HepG2 (cell line): ENCODE measurements around the gene VWA3B. TPM values are rescaled to one million over a fixed set of nuclear protein-coding genes. Genes with fewer than 3 reads are reported as not detected.

ENCODE experiments used
- ATAC-seq: fragments of 200-7000 bp; cut with Tn5 transposase; 3 replicates; pipeline ENCODE4 v1.9.1; 2020; ENCODE audit warnings: mild to moderate bottlenecking, moderate library complexity
- BruUV-seq: library from RNA; stranded (reverse); fragments of 400-500 nt; replicated peaks from 2 replicates; lab custom pipeline; 2021; lab: Mats Ljungman, UMichigan
- CTCF ChIA-PET: fragments of 300-600 bp; formaldehyde crosslinking; extraction: SDS; loops from one replicate; lab custom pipeline; 2021; ENCODE audit warnings: low total read pairs, inconsistent platforms, low intra/inter-chr PET ratio; lab: Yijun Ruan, JAX
- POLR2A ChIA-PET: fragments of 350-600 bp; sonication (Branson Sonifier 250); formaldehyde crosslinking; loops from one replicate; lab custom pipeline; 2020; ENCODE audit warnings: antibody characterized with exemption, inconsistent platforms; lab: Yijun Ruan, JAX
- DNase-seq: peaks from one replicate; pipeline ENCODE4 v3.0.0-alpha.2; 2015; ENCODE audit warnings: low spot score
- FAIRE-seq: peaks from 3 replicates; lab custom pipeline; 2011; peaks lifted over from hg19 to GRCh38; lab: Jason Lieb, UNC
- H2AFZ ChIP-seq: one replicate; pipeline ENCODE4 v1.6.1; 2011; ENCODE audit warnings: low read length, inconsistent platforms
- H3K27ac ChIP-seq: fragments of 300-600 bp; 3 replicates; pipeline ENCODE4 v1.8.0; 2011; ENCODE audit warnings: mixed run types, mild to moderate bottlenecking, mixed read lengths, low read length, inconsistent platforms; ENCODE audit not compliant: insufficient read depth; ENCODE audit errors: extremely low read length
- H3K27me3 ChIP-seq, 2 experiments: fragments of 200-600 bp in 1 of 2; 2 replicates in 1 of 2; 3 replicates in 1 of 2; pipeline versions ENCODE4 v1.6.0 to v1.8.0; 2011; ENCODE audit warnings: low read length in 2 of 2, mild to moderate bottlenecking in 2 of 2, moderate library complexity in 2 of 2, inconsistent platforms in 1 of 2; ENCODE audit not compliant: insufficient read depth in 2 of 2, control insufficient read depth in 1 of 2
- H3K36me3 ChIP-seq, 2 experiments: fragments of 200-600 bp in 1 of 2; replicated peaks in 1 of 2; 2 replicates in 1 of 2; 3 replicates in 1 of 2; pipeline versions ENCODE4 v1.5.1 to v1.8.0; 2011; ENCODE audit warnings: low read length in 2 of 2, inconsistent platforms in 1 of 2; ENCODE audit not compliant: insufficient read depth in 2 of 2, control insufficient read depth in 1 of 2
- H3K4me1 ChIP-seq: 2 replicates; pipeline ENCODE4 v1.5.1; 2012; ENCODE audit warnings: low read length, inconsistent platforms; ENCODE audit not compliant: insufficient read depth
- H3K4me2 ChIP-seq: 2 replicates; pipeline ENCODE4 v1.6.0; 2011; ENCODE audit warnings: low read depth, low read length, inconsistent platforms
- H3K4me3 ChIP-seq, 3 experiments: fragments of 200-600 bp in 1 of 3; sonication (generic), shearing (Covaris generic) in 1 of 3; replicated peaks in 1 of 3; 2 replicates each; pipeline ENCODE4 v1.5.1; 2011 to 2016; ENCODE audit warnings: low read length in 3 of 3, inconsistent platforms in 2 of 3, low read depth in 2 of 3, mild to moderate bottlenecking in 2 of 3, control low read depth in 1 of 3, mixed read lengths in 1 of 3; ENCODE audit not compliant: insufficient read depth in 1 of 3
- H3K79me2 ChIP-seq: one replicate; pipeline ENCODE4 v1.6.1; 2011; ENCODE audit warnings: low read length, inconsistent platforms; ENCODE audit not compliant: insufficient read depth
- H3K9ac ChIP-seq: 2 replicates; pipeline ENCODE4 v1.6.0; 2011; ENCODE audit warnings: mild to moderate bottlenecking, low read depth, low read length, inconsistent platforms; ENCODE audit not compliant: insufficient read depth
- H3K9me3 ChIP-seq: 2 replicates; pipeline ENCODE4 v1.5.1; 2012; ENCODE audit warnings: mild to moderate bottlenecking, low read length
- H4K20me1 ChIP-seq: 2 replicates; pipeline ENCODE4 v1.6.0; 2011; ENCODE audit warnings: inconsistent platforms, mild to moderate bottlenecking, low read length, moderate library complexity; ENCODE audit not compliant: insufficient read depth
- DNMT3B ChIP-seq: conservative IDR thresholded peaks from 2 replicates; pipeline ENCODE4 v1.6.1; 2016; ENCODE audit warnings: missing biosample characterization, control low read depth
- ETV6 ChIP-seq: sonication (generic); formaldehyde crosslinking; conservative IDR thresholded peaks from 2 replicates; pipeline ENCODE4 v1.4.0; 2020; ENCODE audit warnings: missing genetic modification reagents
- FLYWCH1 ChIP-seq: sonication (generic); formaldehyde crosslinking; IDR thresholded peaks from 2 replicates; pipeline ENCODE4 v1.8.1; 2023; ENCODE audit warnings: mild to moderate bottlenecking, missing genetic modification reagents
- HNRNPLL ChIP-seq: fragments of 200-400 bp; formaldehyde crosslinking; IDR thresholded peaks from 2 replicates; pipeline ENCODE4 v1.6.1; 2017; ENCODE audit warnings: mild to moderate bottlenecking, low read depth, low read length; ENCODE audit not compliant: poor library complexity, severe bottlenecking
- MAFG ChIP-seq: sonication (generic); formaldehyde crosslinking; IDR thresholded peaks from 2 replicates; pipeline ENCODE4 v1.5.1; 2020; ENCODE audit warnings: mild to moderate bottlenecking, missing genetic modification reagents
- MAFK ChIP-seq, 2 experiments: IDR thresholded peaks in 1 of 2; conservative IDR thresholded peaks in 1 of 2; 2 replicates each; pipeline ENCODE4 v1.6.1; 2011; ENCODE audit warnings: improper control_type of control experiment in 2 of 2, low read length in 2 of 2
- MIER2 ChIP-seq: IDR thresholded peaks from 2 replicates; pipeline ENCODE4 v1.6.1; 2016; ENCODE audit warnings: missing biosample characterization, missing genetic modification reagents
- TBL1XR1 ChIP-seq: fragments of 150-350 bp; IDR thresholded peaks from 2 replicates; pipeline ENCODE4 v1.6.1; 2014; ENCODE audit warnings: borderline replicate concordance, low read length; ENCODE audit not compliant: partially characterized antibody
- ZBTB3 ChIP-seq: sonication (generic); formaldehyde crosslinking; IDR thresholded peaks from 2 replicates; pipeline ENCODE4 v1.4.0; 2020; ENCODE audit warnings: low read depth, mild to moderate bottlenecking, moderate library complexity, missing genetic modification reagents, borderline replicate concordance
- ZNF160 ChIP-seq: sonication (generic); formaldehyde crosslinking; IDR thresholded peaks from 2 replicates; pipeline ENCODE4 v1.8.0; 2022; ENCODE audit warnings: mild to moderate bottlenecking, inconsistent platforms, missing genetic modification reagents
- ZNF292 ChIP-seq: sonication (generic); formaldehyde crosslinking; IDR thresholded peaks from 2 replicates; pipeline ENCODE4 v1.8.1; 2022; ENCODE audit warnings: mild to moderate bottlenecking, low read depth, missing genetic modification reagents, borderline replicate concordance
- ZNF441 ChIP-seq: sonication (generic); formaldehyde crosslinking; IDR thresholded peaks from 2 replicates; pipeline ENCODE4 v1.7.0; 2021; ENCODE audit warnings: missing genetic modification reagents, borderline replicate concordance
- ZNF883 ChIP-seq: sonication (generic); formaldehyde crosslinking; IDR thresholded peaks from 2 replicates; pipeline ENCODE4 v1.5.1; 2020; ENCODE audit warnings: mild to moderate bottlenecking, missing genetic modification reagents; ENCODE audit errors: not compliant biosample characterization
- WGBS: methylation state at CpG from one replicate; pipeline ENCODE4 v1.1.6; 2017; ENCODE audit warnings: low lambda C conversion rate; 5-methylcytosine and 5-hydroxymethylcytosine counted together
- in situ Hi-C: cut with HindIII; loops from 2 replicates; pipeline ENCODE4 v1.10.0; 2017; ENCODE audit warnings: low pct_unique_long_range_greater_than_20kb; ENCODE audit not compliant: extremely low pct_ligation_motif_present
- intact Hi-C: fragments of 100-400 bp; cut with micrococcal nuclease; formaldehyde crosslinking; loops from one replicate; pipeline ENCODE4 v1.10.0; 2022; ENCODE audit not compliant: unreplicated experiment
- polyA plus RNA-seq, 8 experiments: library from polyadenylated mRNA; depleted of rRNA in 3 of 8; stranded (reverse) in 7 of 8; unstranded in 1 of 8; fragments of >200 nt; fragmentation: Illumina TruSeq in 4 of 8; extraction: Trizol in 4 of 8; gene quantifications; 2 replicates each; pipeline versions ENCODE4 v1.2.1 to v1.2.3, GENCODE V29; 2011 to 2016; ENCODE audit warnings: low read depth in 4 of 8, missing spikeins in 1 of 8, mixed read lengths in 1 of 8; ENCODE audit not compliant: insufficient read depth in 1 of 8
- total RNA-seq, 5 experiments: library from RNA; depleted of rRNA; stranded (reverse); fragments of >200 nt; fragmentation: Illumina TruSeq; extraction: Trizol; gene quantifications; 2 replicates each; pipeline ENCODE4 v1.2.3, GENCODE V29; 2016; ENCODE audit warnings: low read depth in 1 of 5
- TF ChIP-seq, protein P1 (sequence below): sonication (generic); formaldehyde crosslinking; IDR thresholded peaks from 2 replicates; pipeline ENCODE4 v1.4.0; 2020; ENCODE audit warnings: missing genetic modification reagents
- TF ChIP-seq, protein P2 (sequence below): sonication (generic); formaldehyde crosslinking; IDR thresholded peaks from 2 replicates; pipeline ENCODE4 v1.8.0; 2022; ENCODE audit warnings: mild to moderate bottlenecking, missing genetic modification reagents, moderate library complexity

Gene VWA3B
- total and polyA plus RNA-seq, 2 of the 13 experiments (the other 11 are each of a cell fraction or from before 2014, with no cell fraction given): not detected

- H4K20me1 ChIP-seq: no peaks in the 10 kb centered on the region
- no peak overlapping the region for H3K4me2 ChIP-seq
- DNase-seq (no peak), ATAC-seq (no peak), FAIRE-seq (no peak)
- H3K27ac ChIP-seq: no peak overlapping the region
- no peaks in the 10 kb centered on the region for H3K79me2 ChIP-seq
- no peaks in the 10 kb centered on the region for H3K4me1 ChIP-seq
- H3K4me3 ChIP-seq: no peak overlapping the region
- H3K27me3 ChIP-seq: peaks cover 1 to 52% of the 10 kb centered on the region in 2 experiments; a peak in 4 of 5 replicates
- in situ Hi-C loops: no loop called here
- TF ChIP-seq ZNF292 (CRISPR knock-in tag) (no peak), HNRNPLL (no peak), MAFK (conservative IDR thresholded peaks at IDR 0.05 in 1 of 2, IDR thresholded peaks at IDR 0.05 in 1 of 2; ENCODE audit: low read length in 2 of 2) (no peak), TBL1XR1 (no peak), MIER2 (CRISPR knock-in tag) (no peak), ZNF160 (CRISPR knock-in tag) (no peak), FLYWCH1 (CRISPR knock-in tag) (no peak), MAFG (CRISPR knock-in tag) (no peak), ZNF883 (no peak), ZBTB3 (CRISPR knock-in tag) (no peak), ETV6 (CRISPR knock-in tag) (no peak), ZNF441 (CRISPR knock-in tag) (no peak), DNMT3B (CRISPR knock-in tag) (no peak)
- TF ChIP-seq, protein P1, sequence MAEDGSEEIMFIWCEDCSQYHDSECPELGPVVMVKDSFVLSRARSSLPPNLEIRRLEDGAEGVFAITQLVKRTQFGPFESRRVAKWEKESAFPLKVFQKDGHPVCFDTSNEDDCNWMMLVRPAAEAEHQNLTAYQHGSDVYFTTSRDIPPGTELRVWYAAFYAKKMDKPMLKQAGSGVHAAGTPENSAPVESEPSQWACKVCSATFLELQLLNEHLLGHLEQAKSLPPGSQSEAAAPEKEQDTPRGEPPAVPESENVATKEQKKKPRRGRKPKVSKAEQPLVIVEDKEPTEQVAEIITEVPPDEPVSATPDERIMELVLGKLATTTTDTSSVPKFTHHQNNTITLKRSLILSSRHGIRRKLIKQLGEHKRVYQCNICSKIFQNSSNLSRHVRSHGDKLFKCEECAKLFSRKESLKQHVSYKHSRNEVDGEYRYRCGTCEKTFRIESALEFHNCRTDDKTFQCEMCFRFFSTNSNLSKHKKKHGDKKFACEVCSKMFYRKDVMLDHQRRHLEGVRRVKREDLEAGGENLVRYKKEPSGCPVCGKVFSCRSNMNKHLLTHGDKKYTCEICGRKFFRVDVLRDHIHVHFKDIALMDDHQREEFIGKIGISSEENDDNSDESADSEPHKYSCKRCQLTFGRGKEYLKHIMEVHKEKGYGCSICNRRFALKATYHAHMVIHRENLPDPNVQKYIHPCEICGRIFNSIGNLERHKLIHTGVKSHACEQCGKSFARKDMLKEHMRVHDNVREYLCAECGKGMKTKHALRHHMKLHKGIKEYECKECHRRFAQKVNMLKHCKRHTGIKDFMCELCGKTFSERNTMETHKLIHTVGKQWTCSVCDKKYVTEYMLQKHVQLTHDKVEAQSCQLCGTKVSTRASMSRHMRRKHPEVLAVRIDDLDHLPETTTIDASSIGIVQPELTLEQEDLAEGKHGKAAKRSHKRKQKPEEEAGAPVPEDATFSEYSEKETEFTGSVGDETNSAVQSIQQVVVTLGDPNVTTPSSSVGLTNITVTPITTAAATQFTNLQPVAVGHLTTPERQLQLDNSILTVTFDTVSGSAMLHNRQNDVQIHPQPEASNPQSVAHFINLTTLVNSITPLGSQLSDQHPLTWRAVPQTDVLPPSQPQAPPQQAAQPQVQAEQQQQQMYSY: no peak
- TF ChIP-seq, protein P2, sequence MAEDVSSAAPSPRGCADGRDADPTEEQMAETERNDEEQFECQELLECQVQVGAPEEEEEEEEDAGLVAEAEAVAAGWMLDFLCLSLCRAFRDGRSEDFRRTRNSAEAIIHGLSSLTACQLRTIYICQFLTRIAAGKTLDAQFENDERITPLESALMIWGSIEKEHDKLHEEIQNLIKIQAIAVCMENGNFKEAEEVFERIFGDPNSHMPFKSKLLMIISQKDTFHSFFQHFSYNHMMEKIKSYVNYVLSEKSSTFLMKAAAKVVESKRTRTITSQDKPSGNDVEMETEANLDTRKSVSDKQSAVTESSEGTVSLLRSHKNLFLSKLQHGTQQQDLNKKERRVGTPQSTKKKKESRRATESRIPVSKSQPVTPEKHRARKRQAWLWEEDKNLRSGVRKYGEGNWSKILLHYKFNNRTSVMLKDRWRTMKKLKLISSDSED (CRISPR knock-in tag): no peak
- H3K36me3 ChIP-seq: no peaks in the 10 kb centered on the region
- no peak overlapping the region for H2AFZ ChIP-seq
- 44% methylated on average over 39 of the region's 54 CpGs for WGBS
- no peak overlapping the region for H3K9ac ChIP-seq
- ChIA-PET POLR2A (no interaction called here), CTCF (no interaction called here)
- no peaks in the 10 kb centered on the region for H3K9me3 ChIP-seq
- BruUV-seq: no TSS peak
- intact Hi-C loops: no loop called here
Observed at GRCh38 chr2:98347298-98348065, 260.5 kb downstream of the VWA3B start.
